SK-N-SH treated with all-trans-retinoic acid at 6 μM for 48 hours (cell line): ENCODE data around the gene ADPRM.
A peak's percentile ranks its signal among the peaks of the same experiment; 100 is the strongest.

Experiments
- ATAC-seq: fragments of 200-7000 bp; cut with Tn5 transposase; 3 replicates; pipeline ENCODE4 v1.9.1; 2020; ENCODE audit warnings: mild to moderate bottlenecking, moderate library complexity
- ARNTL ChIP-seq: fragments of 450-650 bp; formaldehyde crosslinking; IDR thresholded peaks from 2 replicates; pipeline ENCODE4 v1.5.0; 2020; ENCODE audit warnings: low read depth, mild to moderate bottlenecking, moderate library complexity, borderline replicate concordance
- BACH2 ChIP-seq: fragments of 250-450 bp; sonication (Bioruptor Pico); IDR thresholded peaks from 2 replicates; pipeline ENCODE4 v1.9.0; 2021; ENCODE audit warnings: mild to moderate bottlenecking, borderline replicate concordance
- CREB5 ChIP-seq: fragments of 250-450 bp; sonication (Bioruptor Pico); IDR thresholded peaks from 2 replicates; pipeline ENCODE4 v1.5.1; 2020; ENCODE audit warnings: low read depth, mild to moderate bottlenecking, moderate library complexity
- CSDC2 ChIP-seq: fragments of 250-450 bp; sonication (Bioruptor Pico); IDR thresholded peaks from 2 replicates; pipeline ENCODE4 v1.5.0; 2020; ENCODE audit warnings: mild to moderate bottlenecking, moderate library complexity
- ESRRG ChIP-seq: fragments of 250-450 bp; sonication (Bioruptor Pico); IDR thresholded peaks from 2 replicates; pipeline ENCODE4 v1.6.1; 2021; ENCODE audit warnings: mild to moderate bottlenecking
- GLIS3 ChIP-seq: fragments of 250-450 bp; sonication (Bioruptor Pico); IDR thresholded peaks from 2 replicates; pipeline ENCODE4 v1.5.0; 2020; ENCODE audit warnings: mild to moderate bottlenecking, moderate library complexity
- PATZ1 ChIP-seq: fragments of 250-450 bp; sonication (Bioruptor Pico); IDR thresholded peaks from 2 replicates; pipeline ENCODE4 v1.8.0; 2020; ENCODE audit warnings: mild to moderate bottlenecking, moderate library complexity, borderline replicate concordance
- PPARA ChIP-seq: fragments of 250-450 bp; sonication (Bioruptor Pico); IDR thresholded peaks from 2 replicates; pipeline ENCODE4 v1.5.0; 2020; ENCODE audit warnings: mild to moderate bottlenecking, borderline replicate concordance
- RARB ChIP-seq: fragments of 250-450 bp; sonication (Bioruptor Pico); IDR thresholded peaks from 2 replicates; pipeline ENCODE4 v1.8.0; 2021; ENCODE audit warnings: mild to moderate bottlenecking, moderate library complexity
- SNAI2 ChIP-seq: fragments of 250-450 bp; sonication (Bioruptor Pico); IDR thresholded peaks from 2 replicates; pipeline ENCODE4 v1.5.0; 2020; ENCODE audit warnings: mild to moderate bottlenecking, moderate library complexity
- TOX ChIP-seq: fragments of 250-450 bp; sonication (Bioruptor Pico); IDR thresholded peaks from 2 replicates; pipeline ENCODE4 v1.8.0; 2021; ENCODE audit warnings: mild to moderate bottlenecking, moderate library complexity, borderline replicate concordance
- TSHZ2 ChIP-seq: fragments of 250-450 bp; sonication (Bioruptor Pico); IDR thresholded peaks from 2 replicates; pipeline ENCODE4 v1.5.0; 2020; ENCODE audit warnings: mild to moderate bottlenecking, moderate library complexity
- ZC3H10 ChIP-seq: fragments of 250-450 bp; sonication (Bioruptor Pico); IDR thresholded peaks from 2 replicates; pipeline ENCODE4 v1.5.1; 2021; ENCODE audit warnings: mild to moderate bottlenecking, moderate library complexity
- ZFP3 ChIP-seq: fragments of 250-450 bp; sonication (Bioruptor Pico); IDR thresholded peaks from 2 replicates; pipeline ENCODE4 v1.5.0; 2020; ENCODE audit warnings: mild to moderate bottlenecking, moderate library complexity
- ZFP30 ChIP-seq: fragments of 450-650 bp; formaldehyde crosslinking; IDR thresholded peaks from 2 replicates; pipeline ENCODE4 v1.5.0; 2022; ENCODE audit warnings: mild to moderate bottlenecking, moderate library complexity
- ZNF70 ChIP-seq: fragments of 450-650 bp; formaldehyde crosslinking; IDR thresholded peaks from 2 replicates; pipeline ENCODE4 v1.5.0; 2020; ENCODE audit warnings: mild to moderate bottlenecking, moderate library complexity
- ZNF8 ChIP-seq: fragments of 450-650 bp; formaldehyde crosslinking; IDR thresholded peaks from 2 replicates; pipeline ENCODE4 v1.5.0; 2020; ENCODE audit warnings: mild to moderate bottlenecking, moderate library complexity
- TF ChIP-seq, protein P1 (sequence below): fragments of 250-450 bp; sonication (Bioruptor Pico); IDR thresholded peaks from 2 replicates; pipeline ENCODE4 v1.8.0; 2021; ENCODE audit warnings: low read depth, mild to moderate bottlenecking, moderate library complexity, borderline replicate concordance
- TF ChIP-seq, protein P2 (sequence below): fragments of 250-450 bp; sonication (Bioruptor Pico); IDR thresholded peaks from 2 replicates; pipeline ENCODE4 v1.5.1; 2021; ENCODE audit warnings: mild to moderate bottlenecking, moderate library complexity

Gene ADPRM

DNA sequence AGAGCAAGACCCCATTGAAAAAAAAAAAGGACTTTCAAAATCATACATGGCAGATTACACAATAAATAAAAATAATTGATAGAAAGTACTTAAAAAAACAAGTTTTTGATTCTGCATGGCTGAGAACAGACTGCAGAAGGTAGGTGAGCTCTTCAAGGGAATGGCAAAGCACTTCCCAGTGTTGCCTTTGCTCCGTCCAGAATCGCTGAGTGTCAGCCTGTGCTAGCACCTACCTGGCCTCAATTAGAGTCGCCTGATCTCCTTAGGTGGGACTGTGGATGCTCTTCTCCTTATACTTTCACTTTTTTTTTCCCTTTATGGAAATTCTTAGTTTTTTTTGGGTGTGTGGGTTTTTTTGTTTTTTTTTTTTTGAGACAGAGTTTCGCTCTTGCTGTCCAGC is 38.4 kb downstream of the ADPRM start (continued):
- TF ChIP-seq, protein P1, sequence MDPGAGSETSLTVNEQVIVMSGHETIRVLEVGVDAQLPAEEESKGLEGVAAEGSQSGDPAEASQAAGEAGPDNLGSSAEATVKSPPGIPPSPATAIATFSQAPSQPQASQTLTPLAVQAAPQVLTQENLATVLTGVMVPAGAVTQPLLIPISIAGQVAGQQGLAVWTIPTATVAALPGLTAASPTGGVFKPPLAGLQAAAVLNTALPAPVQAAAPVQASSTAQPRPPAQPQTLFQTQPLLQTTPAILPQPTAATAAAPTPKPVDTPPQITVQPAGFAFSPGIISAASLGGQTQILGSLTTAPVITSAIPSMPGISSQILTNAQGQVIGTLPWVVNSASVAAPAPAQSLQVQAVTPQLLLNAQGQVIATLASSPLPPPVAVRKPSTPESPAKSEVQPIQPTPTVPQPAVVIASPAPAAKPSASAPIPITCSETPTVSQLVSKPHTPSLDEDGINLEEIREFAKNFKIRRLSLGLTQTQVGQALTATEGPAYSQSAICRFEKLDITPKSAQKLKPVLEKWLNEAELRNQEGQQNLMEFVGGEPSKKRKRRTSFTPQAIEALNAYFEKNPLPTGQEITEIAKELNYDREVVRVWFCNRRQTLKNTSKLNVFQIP (CRISPR knock-in tag): no peak
- TF ChIP-seq TOX (CRISPR knock-in tag): no peak
- TF ChIP-seq, protein P2, sequence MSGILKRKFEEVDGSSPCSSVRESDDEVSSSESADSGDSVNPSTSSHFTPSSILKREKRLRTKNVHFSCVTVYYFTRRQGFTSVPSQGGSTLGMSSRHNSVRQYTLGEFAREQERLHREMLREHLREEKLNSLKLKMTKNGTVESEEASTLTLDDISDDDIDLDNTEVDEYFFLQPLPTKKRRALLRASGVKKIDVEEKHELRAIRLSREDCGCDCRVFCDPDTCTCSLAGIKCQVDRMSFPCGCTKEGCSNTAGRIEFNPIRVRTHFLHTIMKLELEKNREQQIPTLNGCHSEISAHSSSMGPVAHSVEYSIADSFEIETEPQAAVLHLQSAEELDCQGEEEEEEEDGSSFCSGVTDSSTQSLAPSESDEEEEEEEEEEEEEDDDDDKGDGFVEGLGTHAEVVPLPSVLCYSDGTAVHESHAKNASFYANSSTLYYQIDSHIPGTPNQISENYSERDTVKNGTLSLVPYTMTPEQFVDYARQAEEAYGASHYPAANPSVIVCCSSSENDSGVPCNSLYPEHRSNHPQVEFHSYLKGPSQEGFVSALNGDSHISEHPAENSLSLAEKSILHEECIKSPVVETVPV (CRISPR knock-in tag): no peak
- TF ChIP-seq, all 23 proteins: peak for 0

GRCh38 chr17:10737168-10737622 is 39.8 kb downstream of the ADPRM start:
- ATAC-seq: peak; percentile 95
- no peak for TF ChIP-seq TSHZ2 (CRISPR knock-in tag)
- TF ChIP-seq BACH2: no peak
- no peak for TF ChIP-seq ARNTL (CRISPR knock-in tag)

DNA sequence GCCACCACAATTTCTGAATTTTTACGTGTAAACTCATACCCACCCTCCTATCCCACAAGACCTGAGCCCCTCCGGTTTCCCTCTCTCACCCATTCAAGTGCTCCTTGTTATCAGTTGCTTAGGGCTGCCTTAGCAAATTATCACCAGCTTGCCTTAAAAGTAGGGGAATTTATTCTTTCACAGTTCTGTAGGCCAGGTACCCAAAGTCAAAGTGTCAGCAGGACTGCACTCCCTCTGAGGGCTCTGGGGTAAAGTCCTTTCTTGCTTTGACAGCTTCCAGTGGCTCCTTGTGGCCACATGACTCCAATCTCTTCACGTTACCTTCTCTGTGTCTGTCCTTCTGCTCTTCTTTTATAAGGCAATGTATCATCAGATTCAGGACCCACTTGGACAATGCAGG is 40.3 kb downstream of the ADPRM start:
- no peak for TF ChIP-seq ZFP30 (CRISPR knock-in tag)
- TF ChIP-seq PPARA (CRISPR knock-in tag): no peak
- TF ChIP-seq, protein P2 (CRISPR knock-in tag): no peak
- TF ChIP-seq GLIS3 (CRISPR knock-in tag): no peak
- no peak for TF ChIP-seq BACH2
- no peak for TF ChIP-seq ZFP3 (CRISPR knock-in tag)
- no peak for TF ChIP-seq ZNF70
- TF ChIP-seq TOX (CRISPR knock-in tag): no peak
- TF ChIP-seq SNAI2: no peak
- TF ChIP-seq ARNTL (CRISPR knock-in tag): no peak
- no peak for TF ChIP-seq RARB (CRISPR knock-in tag)
- no peak for TF ChIP-seq ZNF8 (CRISPR knock-in tag)
- no peak for TF ChIP-seq ZC3H10 (CRISPR knock-in tag)
- TF ChIP-seq ESRRG (CRISPR knock-in tag): no peak
- no peak for TF ChIP-seq CREB5
- no peak for TF ChIP-seq CSDC2 (CRISPR knock-in tag)
- no peak for TF ChIP-seq PATZ1 (CRISPR knock-in tag)
- ATAC-seq: no peak
